UCSD-AML1 (cell line): ENCODE data around the gene BMPR1A.

ENCODE experiments used
- DNase-seq: peaks from one replicate; lab custom pipeline; 2025; ENCODE audit not compliant: unreplicated experiment; lab: John Stamatoyannopoulos, UW

BMPR1A gene

DNA sequence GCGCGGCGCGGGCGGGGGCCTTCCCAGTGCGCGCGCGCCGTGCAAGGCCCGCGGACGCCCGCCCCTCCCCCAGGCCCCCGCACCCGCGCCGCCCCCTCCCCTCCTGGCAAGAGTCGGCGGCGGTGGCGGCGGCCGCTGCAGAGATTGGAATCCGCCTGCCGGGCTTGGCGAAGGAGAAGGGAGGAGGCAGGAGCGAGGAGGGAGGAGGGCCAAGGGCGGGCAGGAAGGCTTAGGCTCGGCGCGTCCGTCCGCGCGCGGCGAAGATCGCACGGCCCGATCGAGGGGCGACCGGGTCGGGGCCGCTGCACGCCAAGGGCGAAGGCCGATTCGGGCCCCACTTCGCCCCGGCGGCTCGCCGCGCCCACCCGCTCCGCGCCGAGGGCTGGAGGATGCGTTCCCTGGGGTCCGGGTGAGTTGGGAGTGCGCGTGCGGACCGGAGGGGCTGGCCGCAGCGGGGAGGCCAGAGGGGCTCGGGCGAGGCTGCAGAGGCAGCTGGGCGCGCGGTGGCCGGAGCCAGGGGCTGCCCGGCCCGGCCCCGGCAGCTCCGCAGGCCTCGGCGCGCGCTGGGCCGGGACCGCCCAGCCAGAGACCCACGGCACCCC, at the start of gene BMPR1A:
Gene BMPR1A (plus strand): TSS at position 109 of the 602 bp plus-strand sequence. CDS start 119,400 bp downstream, outside the sequence.
- DNase-seq = no peak

DNA sequence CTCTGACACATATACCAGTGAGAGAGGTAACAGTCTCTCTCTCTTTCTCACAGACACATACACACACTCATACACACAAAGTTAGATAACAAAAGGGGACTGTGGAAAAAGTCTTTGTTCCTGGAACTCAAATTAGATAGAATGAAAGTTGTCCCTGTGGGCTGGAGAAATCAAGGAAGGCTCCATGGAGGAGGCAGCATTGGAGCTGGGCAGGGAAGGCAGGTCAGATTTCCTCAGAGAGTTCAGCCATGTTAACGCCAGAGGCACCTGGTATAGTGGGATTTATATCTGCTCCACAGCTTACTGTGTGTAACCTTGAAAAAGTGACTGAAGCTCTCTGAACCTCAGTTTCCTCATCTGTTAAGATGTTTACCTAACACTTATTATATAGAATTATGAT, 49.4 kb upstream of the BMPR1A start:
- DNase-seq = no peak

DNA sequence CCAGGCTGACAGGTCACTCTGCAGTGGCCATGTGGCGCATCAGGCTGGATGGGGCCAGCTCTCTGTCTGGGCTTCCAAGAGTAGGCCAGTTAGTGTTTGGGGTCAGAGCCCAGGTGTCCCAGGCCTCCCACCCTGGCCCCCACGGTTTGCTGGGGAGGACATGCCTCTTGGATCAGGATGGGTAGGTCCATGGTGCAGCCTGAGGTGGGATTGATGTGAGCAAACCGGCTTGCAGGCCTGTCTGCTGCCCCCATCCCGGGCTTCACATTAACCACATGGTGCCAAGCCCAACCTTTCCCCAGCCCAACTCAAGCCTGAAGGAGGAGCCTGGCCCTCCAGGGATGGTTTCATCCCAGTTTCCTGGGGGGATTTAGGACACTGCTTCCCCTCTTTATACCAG, 48.9 kb upstream of the BMPR1A start:
- no peak for DNase-seq

- DNase-seq = no peak
Observed at GRCh38 chr10:86708068-86708782, 48.2 kb upstream of the BMPR1A start.

- no peak for DNase-seq
Observed at GRCh38 chr10:86708783-86709380, 47.5 kb upstream of the BMPR1A start.

DNA sequence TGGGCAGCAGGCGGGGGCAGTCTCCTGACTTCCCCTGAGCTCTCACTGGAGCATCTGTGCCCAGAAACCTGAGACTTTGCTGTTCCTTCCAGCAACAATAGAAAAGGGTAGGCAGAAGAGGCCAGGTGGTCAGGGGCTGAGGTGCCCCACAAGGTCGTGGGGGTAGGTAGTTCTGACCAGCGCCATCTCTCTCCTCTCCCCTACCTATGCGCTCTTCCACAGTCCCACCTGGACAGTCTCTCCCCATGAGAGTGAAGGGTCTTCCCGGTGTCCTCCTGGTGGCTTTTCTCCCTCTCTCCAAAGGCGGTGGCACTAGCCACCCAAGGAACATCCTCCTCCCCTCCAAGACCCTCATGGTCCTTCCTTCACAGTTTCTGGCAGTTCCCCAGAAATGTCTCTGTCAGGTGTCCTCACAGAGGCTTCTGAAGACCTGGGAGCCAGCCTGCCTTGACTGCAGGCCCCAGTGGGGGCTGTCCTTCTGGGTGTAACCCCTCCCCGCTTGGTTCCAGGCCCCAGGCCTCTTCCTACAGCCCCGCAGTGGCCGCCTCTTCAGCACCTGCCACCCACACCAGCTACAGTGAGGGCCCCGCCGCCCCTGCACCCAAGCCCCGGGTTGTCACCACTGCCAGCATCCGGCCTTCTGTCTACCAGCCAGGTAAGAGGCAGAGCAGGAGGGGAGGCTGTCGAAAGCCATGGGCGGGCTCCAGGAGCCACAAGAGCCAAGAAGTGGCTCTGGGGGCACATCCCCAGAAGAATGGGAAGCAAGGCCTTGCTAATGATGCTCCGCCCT, 46.8 kb upstream of the BMPR1A start:
- DNase-seq = no peak

GRCh38 chr10:86710987-86711512, 45.4 kb upstream of the BMPR1A start:
- peak; percentile 84 for DNase-seq

GRCh38 chr10:86711513-86712316, 44.7 kb upstream of the BMPR1A start:
- DNase-seq = no peak

- DNase-seq = no peak
Observed at GRCh38 chr10:86712317-86712707, 44.1 kb upstream of the BMPR1A start.

GRCh38 chr10:86715156-86715795, 41.1 kb upstream of the BMPR1A start:
- DNase-seq = no peak

DNA sequence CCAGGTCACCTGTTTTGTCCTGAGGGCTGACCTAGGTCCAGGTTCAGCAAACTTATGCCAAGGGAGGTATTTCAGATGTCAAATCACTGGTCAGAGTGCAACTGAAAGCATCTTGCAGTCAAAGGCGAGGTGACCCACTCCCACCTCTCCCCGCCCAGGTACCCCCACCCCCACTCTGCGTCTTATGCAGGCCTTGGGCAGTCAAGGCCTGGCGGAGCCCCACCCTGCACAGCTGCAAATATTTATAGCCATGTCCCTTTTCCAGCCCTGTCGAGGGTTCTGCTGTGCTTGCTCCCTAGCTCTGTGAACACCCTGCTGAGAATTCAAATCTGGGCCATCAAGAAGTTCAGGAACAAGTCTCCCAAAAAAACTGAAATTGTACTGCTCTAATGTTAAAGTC, 40.6 kb upstream of the BMPR1A start:
- DNase-seq = no peak

DNA sequence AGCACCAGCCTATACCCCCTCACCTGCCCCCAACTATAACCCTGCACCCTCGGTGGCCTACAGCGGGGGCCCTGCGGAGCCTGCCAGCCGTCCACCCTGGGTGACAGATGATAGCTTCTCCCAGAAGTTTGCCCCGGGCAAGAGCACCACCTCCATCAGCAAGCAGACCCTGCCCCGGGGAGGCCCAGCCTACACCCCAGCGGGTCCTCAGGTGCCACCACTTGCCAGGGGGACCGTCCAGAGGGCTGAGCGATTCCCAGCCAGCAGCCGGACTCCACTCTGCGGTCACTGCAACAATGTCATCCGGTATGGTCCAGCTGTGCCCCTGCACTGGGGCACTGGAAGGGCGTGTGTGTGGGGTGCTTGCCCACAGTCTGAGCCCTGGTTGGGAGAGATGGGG, 40.0 kb upstream of the BMPR1A start:
- no peak for DNase-seq

GRCh38 chr10:86718556-86718955, 37.9 kb upstream of the BMPR1A start:
- no peak for DNase-seq

DNA sequence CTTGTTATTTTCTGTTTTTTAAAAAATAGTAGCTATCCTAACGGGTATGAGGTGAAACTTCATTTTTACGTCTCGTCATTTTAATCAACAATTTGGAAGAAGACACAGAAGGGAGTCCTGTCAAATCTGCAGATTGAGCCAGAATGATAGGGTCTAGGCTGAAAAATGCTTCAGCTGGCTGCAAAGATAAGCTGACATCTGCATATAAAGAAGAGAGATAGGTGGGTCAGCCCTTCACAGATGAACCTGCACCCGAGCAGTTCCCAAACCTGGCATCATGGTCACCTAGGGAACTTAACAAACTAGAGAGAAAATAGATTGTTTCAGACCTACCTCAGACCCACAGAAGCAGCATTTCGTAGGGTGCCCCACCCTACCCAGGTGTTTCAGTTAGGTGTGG, 35.2 kb upstream of the BMPR1A start:
- no peak for DNase-seq

DNA sequence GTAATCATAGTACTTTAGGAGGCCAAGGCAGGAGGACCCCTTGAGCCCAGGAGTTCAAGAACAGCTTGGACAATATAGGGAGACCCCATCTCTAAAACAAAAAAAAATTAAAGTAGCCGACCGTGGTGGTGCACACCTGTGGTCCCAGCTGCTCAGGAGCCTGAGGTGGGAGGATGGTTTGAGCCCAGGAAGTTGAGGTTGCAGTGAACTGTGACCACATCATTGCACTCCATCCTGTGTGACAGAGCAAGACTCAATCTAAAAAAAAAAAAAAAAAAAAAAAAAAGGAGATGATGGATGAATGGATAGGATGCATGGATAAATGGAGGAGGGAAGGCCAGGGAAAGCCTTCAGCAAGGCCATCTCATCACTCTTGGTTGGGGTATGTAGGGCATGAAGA, 33.4 kb upstream of the BMPR1A start:
- DNase-seq = no peak

GRCh38 chr10:86724445-86724844, 32.0 kb upstream of the BMPR1A start:
- no peak for DNase-seq

DNA sequence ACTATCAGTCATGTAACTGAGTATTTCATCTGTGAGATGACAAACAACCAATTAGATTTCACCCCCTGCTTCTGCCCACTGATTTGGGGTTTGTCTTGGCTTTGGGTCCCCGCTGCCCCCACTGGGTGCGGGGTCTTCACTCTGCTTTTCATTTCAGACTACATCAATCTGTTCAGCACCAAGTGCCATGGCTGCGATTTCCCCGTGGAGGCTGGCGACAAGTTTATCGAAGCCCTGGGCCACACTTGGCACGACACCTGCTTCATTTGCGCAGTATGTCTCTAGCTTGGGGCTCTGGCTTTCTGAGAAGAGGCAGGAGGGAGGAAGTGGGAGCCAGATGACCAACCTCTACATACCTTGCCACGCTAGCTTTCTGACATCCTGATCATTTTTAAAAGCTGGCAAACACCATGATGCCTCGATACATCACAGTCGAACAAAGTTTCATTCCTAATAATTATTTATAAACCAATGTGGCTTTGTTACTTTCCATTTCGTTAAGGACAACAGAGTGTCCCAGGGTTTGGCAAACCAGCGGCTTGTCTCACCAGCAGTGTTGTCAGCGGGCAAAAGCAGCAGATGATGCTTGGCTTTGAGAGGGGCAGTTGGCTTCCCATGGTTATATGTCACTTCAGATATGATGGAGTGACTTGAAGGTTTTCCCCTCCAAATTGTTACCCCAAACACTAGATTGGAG, 30.3 kb upstream of the BMPR1A start:
- no peak for DNase-seq

DNA sequence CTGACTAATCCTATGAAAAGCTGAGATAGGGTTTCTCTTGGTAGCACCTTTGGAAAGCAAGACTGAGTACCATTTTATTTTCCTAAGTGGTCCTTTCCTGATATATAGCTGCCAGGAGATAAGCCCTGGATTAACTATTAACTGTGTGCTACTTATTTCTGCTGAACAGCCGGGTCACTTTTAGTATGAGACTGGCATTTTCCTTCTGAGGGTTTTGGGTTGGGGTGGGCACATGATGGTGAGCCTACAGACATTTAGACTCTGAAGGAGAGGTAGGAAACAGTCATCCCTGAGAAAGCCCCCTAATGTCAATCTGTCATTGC, 29.8 kb upstream of the BMPR1A start:
- DNase-seq = no peak

GRCh38 chr10:86727470-86727869, 28.9 kb upstream of the BMPR1A start:
- no peak for DNase-seq

GRCh38 chr10:86728056-86728455, 28.4 kb upstream of the BMPR1A start:
- DNase-seq = no peak
